Mammary epithelial cell (primary cell): Measurements from ENCODE around the gene FAM210A.

ENCODE experiments used
- EZH2 ChIP-seq: IDR thresholded peaks from 2 replicates; pipeline ENCODE4 v1.6.1; 2012; ENCODE audit warnings: low read length, inconsistent platforms, borderline replicate concordance
- TF ChIP-seq, protein P1 (sequence below), 2 donors: IDR thresholded peaks in 1 of 2; conservative IDR thresholded peaks in 1 of 2; 2 replicates each; pipeline ENCODE4 v1.5.1; 2011 to 2012; ENCODE audit warnings: inconsistent platforms in 2 of 2, low read length in 2 of 2, mild to moderate bottlenecking in 2 of 2, control low read depth in 1 of 2, low read depth in 1 of 2; ENCODE audit not compliant: insufficient read depth in 1 of 2; ENCODE audit errors: extremely low read depth in 1 of 2

GRCh38 chr18:13720847-13721246, 5.5 kb downstream of the FAM210A start:
- TF ChIP-seq, protein P1, sequence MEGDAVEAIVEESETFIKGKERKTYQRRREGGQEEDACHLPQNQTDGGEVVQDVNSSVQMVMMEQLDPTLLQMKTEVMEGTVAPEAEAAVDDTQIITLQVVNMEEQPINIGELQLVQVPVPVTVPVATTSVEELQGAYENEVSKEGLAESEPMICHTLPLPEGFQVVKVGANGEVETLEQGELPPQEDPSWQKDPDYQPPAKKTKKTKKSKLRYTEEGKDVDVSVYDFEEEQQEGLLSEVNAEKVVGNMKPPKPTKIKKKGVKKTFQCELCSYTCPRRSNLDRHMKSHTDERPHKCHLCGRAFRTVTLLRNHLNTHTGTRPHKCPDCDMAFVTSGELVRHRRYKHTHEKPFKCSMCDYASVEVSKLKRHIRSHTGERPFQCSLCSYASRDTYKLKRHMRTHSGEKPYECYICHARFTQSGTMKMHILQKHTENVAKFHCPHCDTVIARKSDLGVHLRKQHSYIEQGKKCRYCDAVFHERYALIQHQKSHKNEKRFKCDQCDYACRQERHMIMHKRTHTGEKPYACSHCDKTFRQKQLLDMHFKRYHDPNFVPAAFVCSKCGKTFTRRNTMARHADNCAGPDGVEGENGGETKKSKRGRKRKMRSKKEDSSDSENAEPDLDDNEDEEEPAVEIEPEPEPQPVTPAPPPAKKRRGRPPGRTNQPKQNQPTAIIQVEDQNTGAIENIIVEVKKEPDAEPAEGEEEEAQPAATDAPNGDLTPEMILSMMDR (conservative IDR thresholded peaks at IDR 0.05 in 1 of 2, IDR thresholded peaks at IDR 0.05 in 1 of 2; ENCODE audit: extremely low read depth in 1 of 2, insufficient read depth in 1 of 2, low read depth in 1 of 2, low read length in 2 of 2) = no peak
- no peak for TF ChIP-seq EZH2
